ENCODE data around the gene NRG3.
"Not testable (repeated sequence)": the region's sequence is repeated elsewhere in the genome, so short reads cannot be mapped to it uniquely, and the experiment has no call there.

NRG3 gene

DNA sequence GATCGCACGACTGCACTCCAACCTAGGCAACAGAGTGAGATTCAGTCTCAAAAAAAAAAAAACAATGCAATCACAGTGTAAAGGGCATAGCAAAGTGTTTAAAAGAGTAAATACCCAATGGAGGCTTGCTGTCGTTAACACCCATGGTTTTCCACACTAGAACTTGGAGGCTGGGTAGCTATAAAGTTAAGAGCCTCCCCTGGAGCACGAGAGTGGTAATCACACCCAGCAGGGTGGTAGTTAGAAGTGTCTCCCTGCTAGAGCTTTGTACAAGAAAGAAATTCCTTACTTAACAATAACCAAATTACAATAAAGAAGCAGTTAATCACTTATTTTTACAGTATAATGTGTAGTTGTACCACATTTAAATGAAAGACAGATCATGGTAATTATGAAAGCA is 1078.9 kb downstream of the NRG3 start:
- peaks cover 4% of the 10 kb centered on the region for H3K4me1 ChIP-seq (ENCODE audit: insufficient read depth, low read length, severe bottlenecking)
- H3F3A ChIP-seq (ENCODE audit: insufficient read depth, low read length): no peaks in the 10 kb centered on the region
- no peak overlapping the region for H2AFZ ChIP-seq (ENCODE audit: low read length)
- H3K9me3 ChIP-seq (ENCODE audit: low read length): no peaks in the 10 kb centered on the region
- TF ChIP-seq, protein P1, sequence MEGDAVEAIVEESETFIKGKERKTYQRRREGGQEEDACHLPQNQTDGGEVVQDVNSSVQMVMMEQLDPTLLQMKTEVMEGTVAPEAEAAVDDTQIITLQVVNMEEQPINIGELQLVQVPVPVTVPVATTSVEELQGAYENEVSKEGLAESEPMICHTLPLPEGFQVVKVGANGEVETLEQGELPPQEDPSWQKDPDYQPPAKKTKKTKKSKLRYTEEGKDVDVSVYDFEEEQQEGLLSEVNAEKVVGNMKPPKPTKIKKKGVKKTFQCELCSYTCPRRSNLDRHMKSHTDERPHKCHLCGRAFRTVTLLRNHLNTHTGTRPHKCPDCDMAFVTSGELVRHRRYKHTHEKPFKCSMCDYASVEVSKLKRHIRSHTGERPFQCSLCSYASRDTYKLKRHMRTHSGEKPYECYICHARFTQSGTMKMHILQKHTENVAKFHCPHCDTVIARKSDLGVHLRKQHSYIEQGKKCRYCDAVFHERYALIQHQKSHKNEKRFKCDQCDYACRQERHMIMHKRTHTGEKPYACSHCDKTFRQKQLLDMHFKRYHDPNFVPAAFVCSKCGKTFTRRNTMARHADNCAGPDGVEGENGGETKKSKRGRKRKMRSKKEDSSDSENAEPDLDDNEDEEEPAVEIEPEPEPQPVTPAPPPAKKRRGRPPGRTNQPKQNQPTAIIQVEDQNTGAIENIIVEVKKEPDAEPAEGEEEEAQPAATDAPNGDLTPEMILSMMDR (IDR thresholded peaks at IDR 0.05; ENCODE audit: low read length): peak; percentile 26; the same call in 1 of the 2 replicates
- no peak for TF ChIP-seq EZH2 (IDR thresholded peaks at IDR 0.05; ENCODE audit: borderline replicate concordance, low read length)
- H3K4me2 ChIP-seq (ENCODE audit: low read length): no peak overlapping the region
- no peaks in the 10 kb centered on the region for H3K9me2 ChIP-seq (ENCODE audit: low read depth, low read length)
- H3K4me3 ChIP-seq (ENCODE audit: low read depth, low read length, poor library complexity, severe bottlenecking): no peak overlapping the region
- no peak overlapping the region for H3K27ac ChIP-seq (ENCODE audit: low read depth, low read length, poor library complexity, severe bottlenecking)
- peaks cover 40% of the 10 kb centered on the region for H3K36me3 ChIP-seq (ENCODE audit: insufficient read depth, low read length)
- H3K9ac ChIP-seq (ENCODE audit: low read length): no peak overlapping the region
- no peaks in the 10 kb centered on the region for H3K79me2 ChIP-seq (ENCODE audit: insufficient read depth, low read length)
- no peaks in the 10 kb centered on the region for H4K20me1 ChIP-seq (ENCODE audit: insufficient read depth, low read length)
- no peaks in the 10 kb centered on the region for H3K27me3 ChIP-seq (ENCODE audit: insufficient read depth, low read length)

DNA sequence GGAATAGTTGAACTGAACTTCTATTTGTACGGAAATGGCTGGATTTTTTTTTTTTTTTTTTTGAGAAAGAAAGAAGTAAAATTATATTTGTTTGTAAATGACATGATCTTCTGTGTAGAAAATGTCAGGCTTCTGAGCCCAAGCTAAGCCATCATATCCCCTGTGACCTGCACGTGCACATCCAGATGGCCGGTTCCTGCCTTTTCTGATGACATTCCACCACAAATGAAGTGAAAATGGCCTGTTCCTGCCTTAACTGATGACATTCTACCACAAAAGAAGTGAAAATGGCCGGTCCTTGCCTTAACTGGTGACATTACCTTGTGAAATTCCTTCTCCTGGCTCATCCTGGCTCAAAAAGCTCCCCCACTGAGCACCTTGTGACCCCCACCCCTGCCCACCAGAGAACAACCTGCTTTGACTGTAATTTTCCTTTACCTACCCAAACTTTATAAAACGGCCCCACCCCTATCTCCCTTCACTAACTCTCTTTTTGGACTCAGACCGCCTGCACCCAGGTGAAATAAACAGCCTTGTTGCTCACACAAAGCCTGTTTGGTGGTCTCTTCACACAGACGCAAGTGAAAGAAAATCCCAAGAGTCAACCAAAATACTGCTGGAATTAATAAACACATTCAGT is 1085.5 kb downstream of the NRG3 start:
- H3F3A ChIP-seq (ENCODE audit: insufficient read depth, low read length); H3K27ac ChIP-seq (ENCODE audit: low read depth, low read length, poor library complexity, severe bottlenecking); H3K27me3 ChIP-seq (ENCODE audit: insufficient read depth, low read length); H2AFZ ChIP-seq (ENCODE audit: low read length); H3K4me1 ChIP-seq (ENCODE audit: insufficient read depth, low read length, severe bottlenecking); H3K4me2 ChIP-seq (ENCODE audit: low read length); H3K79me2 ChIP-seq (ENCODE audit: insufficient read depth, low read length); H3K9me3 ChIP-seq (ENCODE audit: low read length); H4K20me1 ChIP-seq (ENCODE audit: insufficient read depth, low read length); H3K9ac ChIP-seq (ENCODE audit: low read length); H3K9me2 ChIP-seq (ENCODE audit: low read depth, low read length); H3K4me3 ChIP-seq (ENCODE audit: low read depth, low read length, poor library complexity, severe bottlenecking): not testable (repeated sequence)
- H3K36me3 ChIP-seq (ENCODE audit: insufficient read depth, low read length): peaks cover 53% of the 10 kb centered on the region

DNA sequence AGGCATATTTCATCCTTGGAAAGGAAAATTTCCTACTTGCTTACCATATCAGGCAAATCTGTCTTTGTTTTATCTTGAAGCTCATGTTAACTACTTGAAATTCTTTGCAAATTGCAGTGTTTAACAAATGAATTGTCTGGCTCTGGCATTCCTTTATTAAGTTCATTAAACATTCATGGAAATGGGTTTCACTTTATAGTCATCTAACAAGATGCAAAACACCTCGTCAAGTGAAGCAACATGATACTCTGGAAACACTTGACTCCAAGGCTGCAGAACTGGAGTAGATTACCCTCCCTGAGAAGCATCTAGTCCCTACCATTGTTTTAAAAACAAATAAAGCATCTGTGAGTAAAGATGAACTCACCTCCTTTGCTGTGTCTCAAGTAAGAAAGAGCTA is 1086.9 kb downstream of the NRG3 start:
- Histone ChIP-seq H3F3A (ENCODE audit: insufficient read depth, low read length) (no peaks in the 10 kb centered on the region), H3K4me3 (ENCODE audit: low read depth, low read length, poor library complexity, severe bottlenecking) (no peak overlapping the region), H3K4me1 (ENCODE audit: insufficient read depth, low read length, severe bottlenecking) (no peaks in the 10 kb centered on the region), H3K27me3 (ENCODE audit: insufficient read depth, low read length) (no peaks in the 10 kb centered on the region), H3K27ac (ENCODE audit: low read depth, low read length, poor library complexity, severe bottlenecking) (no peak overlapping the region), H3K9me2 (ENCODE audit: low read depth, low read length) (no peaks in the 10 kb centered on the region), H2AFZ (ENCODE audit: low read length) (no peak overlapping the region), H3K36me3 (ENCODE audit: insufficient read depth, low read length) (peaks cover 45% of the 10 kb centered on the region), H3K9me3 (ENCODE audit: low read length) (no peaks in the 10 kb centered on the region), H4K20me1 (ENCODE audit: insufficient read depth, low read length) (no peaks in the 10 kb centered on the region), H3K9ac (ENCODE audit: low read length) (no peak overlapping the region), H3K4me2 (ENCODE audit: low read length) (no peak overlapping the region), H3K79me2 (ENCODE audit: insufficient read depth, low read length) (no peaks in the 10 kb centered on the region)
- no peak for TF ChIP-seq EZH2 (IDR thresholded peaks at IDR 0.05; ENCODE audit: borderline replicate concordance, low read length)
- TF ChIP-seq, protein P1 (IDR thresholded peaks at IDR 0.05; ENCODE audit: low read length): no peak

DNA sequence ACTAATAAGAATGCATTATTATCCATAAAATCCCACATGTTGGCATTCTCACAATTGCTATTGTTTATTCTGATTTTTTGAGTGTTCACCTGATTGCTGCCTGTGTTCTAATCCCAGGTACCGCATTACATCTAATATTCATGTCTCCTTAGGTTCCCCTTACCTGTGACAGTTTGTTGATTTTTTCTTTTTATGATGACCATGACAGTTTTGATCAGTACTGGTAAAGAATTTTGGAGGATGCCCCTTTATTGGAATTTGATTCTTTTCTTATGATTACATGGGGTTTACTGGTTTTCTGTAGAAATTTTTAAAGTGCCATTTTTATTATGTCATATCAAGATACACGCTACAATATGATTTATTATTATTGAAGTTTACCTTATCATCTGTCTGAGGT is 1091.1 kb downstream of the NRG3 start:
- Histone ChIP-seq H3K79me2 (ENCODE audit: insufficient read depth, low read length) (no peaks in the 10 kb centered on the region), H3K27ac (ENCODE audit: low read depth, low read length, poor library complexity, severe bottlenecking) (no peak overlapping the region), H3K9me3 (ENCODE audit: low read length) (no peaks in the 10 kb centered on the region), H3K27me3 (ENCODE audit: insufficient read depth, low read length) (no peaks in the 10 kb centered on the region), H3F3A (ENCODE audit: insufficient read depth, low read length) (no peaks in the 10 kb centered on the region), H2AFZ (ENCODE audit: low read length) (no peak overlapping the region), H3K36me3 (ENCODE audit: insufficient read depth, low read length) (peaks cover 15% of the 10 kb centered on the region), H4K20me1 (ENCODE audit: insufficient read depth, low read length) (no peaks in the 10 kb centered on the region), H3K9ac (ENCODE audit: low read length) (no peak overlapping the region), H3K4me1 (ENCODE audit: insufficient read depth, low read length, severe bottlenecking) (no peaks in the 10 kb centered on the region), H3K4me3 (ENCODE audit: low read depth, low read length, poor library complexity, severe bottlenecking) (no peak overlapping the region), H3K9me2 (ENCODE audit: low read depth, low read length) (no peaks in the 10 kb centered on the region), H3K4me2 (ENCODE audit: low read length) (no peak overlapping the region)
- TF ChIP-seq, protein P1 (IDR thresholded peaks at IDR 0.05; ENCODE audit: low read length): no peak
- TF ChIP-seq EZH2 (IDR thresholded peaks at IDR 0.05; ENCODE audit: borderline replicate concordance, low read length): no peak
